Activated CD8-positive, alpha-beta memory T cell treated with anti-CD3 and anti-CD28 coated beads, Interleukin-2, amount 50 U/mL, for 48 hours (primary cell): Measurements from ENCODE around the gene MRPS5.

Experiments used
- DNase-seq: peaks from one replicate; pipeline ENCODE4 v3.0.0-alpha.2; 2020

Gene MRPS5

DNA sequence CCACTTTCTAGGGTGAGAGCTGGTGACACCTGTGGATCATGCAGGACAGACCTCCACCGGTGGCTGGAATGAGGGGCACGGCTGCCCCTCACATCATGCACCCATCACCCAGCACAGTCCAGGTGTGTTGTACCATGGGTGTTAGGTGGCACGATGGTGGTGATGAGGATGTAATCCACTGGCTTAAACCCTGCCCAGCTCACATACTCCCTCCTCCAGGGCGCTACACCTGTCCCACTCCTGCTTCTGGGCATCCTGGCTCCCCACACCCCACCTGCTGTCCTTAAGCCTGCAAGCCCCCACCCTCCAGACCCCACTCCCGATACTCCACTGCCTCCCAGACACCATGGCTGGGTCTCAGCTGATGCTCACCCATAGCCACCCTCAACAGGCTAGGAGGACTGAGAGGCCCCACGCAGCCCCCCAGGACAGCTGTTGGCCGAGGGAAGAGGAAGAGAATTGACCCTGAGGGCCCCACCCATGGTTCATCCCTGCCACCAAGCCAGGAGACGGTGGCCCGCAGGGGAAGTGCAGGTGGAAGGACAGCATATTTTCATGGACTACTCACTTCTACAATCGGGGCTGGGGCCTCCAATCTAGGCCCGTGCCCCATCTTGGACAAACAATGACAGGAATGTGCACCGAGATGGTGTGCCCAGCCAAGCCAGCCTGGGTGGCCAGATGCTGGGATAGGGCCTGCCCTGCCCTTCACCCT lies 61.8 kb downstream of the MRPS5 start:
- peak; percentile 42 for DNase-seq

DNA sequence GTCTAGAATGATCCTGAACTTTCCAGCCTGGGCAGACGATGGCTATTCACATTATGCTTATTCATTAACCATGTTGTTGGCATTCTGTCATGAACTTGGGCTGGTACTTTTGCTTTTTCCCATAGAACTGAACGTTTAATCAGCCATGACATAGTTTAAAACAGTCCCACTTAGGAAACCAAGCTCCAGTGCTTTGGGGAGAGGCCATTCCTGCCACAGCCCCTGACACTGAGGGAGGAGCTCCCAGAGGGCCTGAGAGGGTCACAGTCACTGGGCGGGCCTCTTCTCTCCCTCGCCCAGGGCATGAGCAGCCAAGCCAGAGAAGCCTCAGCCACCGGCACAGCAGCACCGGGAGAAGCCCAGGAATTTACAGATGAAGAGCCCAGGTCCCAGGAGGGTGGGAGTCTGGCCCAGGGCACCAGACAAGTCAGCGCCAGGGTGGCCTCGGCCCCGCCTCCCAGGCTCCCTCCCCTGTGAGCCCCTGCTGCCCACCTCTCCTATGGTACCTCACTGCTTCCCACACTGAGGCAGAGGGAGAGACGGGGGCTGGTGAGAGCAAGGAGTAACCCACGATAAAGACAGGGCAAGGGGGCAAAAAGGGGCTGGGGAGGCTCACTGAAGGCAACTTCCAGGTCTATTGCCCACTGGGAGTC lies 62.5 kb downstream of the MRPS5 start:
- no peak for DNase-seq

DNA sequence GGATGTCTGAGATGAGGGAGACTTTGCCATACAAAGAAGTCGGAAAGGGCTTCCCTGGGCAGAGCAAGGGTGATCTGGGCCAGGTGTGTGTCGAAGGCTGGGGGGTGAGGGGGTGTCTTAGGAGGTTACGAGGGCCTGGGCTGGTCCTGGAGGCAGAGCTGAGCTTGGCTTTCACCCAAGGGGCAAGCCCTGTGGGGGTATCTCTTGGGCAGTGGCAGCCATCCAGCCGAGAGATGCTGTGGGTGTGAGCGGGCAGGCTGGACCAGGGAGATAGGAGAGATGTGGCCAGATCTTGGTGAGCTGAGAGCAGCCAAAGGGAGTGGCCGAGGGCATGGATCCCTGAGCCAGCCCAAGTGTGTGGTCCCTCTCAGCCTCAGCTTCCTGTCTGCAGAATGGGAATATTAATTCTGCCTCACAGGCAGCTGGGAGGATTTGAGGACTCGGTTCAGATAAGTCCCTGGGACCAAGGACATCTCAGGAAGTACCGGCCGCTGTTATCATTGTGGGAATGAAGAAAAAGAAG lies 63.1 kb downstream of the MRPS5 start:
- peak; percentile 30 for DNase-seq

DNA sequence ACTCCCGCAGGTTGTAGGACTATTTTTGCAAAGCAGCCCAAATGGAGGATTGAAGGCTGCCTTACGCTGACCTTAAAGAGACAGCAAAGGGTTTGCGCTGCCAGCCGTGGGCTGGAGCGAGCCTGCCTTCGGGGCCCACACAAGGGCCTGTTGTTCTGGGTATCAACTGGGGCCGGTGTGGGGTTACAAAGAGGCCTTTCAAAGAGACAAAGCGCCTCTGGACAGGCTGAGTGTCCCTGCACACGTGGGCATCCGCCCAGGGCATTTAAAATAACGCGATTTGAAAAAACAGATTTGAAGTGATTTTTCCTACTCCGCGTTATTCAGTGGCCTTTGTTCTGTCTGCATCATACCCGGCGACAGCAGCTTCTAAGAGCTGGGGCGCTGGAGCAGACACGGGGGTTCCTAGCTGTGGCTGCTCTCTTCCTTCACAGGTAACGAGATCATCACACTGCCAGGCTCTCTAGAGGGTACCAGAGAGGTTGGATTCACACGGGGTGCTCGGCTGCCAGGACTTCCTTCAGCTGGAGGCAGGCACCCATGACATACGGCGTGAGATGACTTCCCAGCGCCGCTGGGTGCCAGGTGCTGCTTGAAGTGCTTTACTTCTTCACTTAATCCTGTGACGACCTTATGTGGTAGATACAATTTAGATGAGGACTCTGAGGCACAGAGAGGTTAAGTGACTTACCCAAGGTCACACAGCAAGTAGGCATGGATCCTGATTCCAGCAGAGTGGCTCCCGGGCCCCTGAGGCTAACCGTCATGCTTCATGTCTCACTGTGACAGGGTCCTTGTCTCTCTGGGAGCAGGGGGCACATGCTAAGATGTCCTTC lies 63.9 kb downstream of the MRPS5 start:
- DNase-seq = peak; percentile 46

DNA sequence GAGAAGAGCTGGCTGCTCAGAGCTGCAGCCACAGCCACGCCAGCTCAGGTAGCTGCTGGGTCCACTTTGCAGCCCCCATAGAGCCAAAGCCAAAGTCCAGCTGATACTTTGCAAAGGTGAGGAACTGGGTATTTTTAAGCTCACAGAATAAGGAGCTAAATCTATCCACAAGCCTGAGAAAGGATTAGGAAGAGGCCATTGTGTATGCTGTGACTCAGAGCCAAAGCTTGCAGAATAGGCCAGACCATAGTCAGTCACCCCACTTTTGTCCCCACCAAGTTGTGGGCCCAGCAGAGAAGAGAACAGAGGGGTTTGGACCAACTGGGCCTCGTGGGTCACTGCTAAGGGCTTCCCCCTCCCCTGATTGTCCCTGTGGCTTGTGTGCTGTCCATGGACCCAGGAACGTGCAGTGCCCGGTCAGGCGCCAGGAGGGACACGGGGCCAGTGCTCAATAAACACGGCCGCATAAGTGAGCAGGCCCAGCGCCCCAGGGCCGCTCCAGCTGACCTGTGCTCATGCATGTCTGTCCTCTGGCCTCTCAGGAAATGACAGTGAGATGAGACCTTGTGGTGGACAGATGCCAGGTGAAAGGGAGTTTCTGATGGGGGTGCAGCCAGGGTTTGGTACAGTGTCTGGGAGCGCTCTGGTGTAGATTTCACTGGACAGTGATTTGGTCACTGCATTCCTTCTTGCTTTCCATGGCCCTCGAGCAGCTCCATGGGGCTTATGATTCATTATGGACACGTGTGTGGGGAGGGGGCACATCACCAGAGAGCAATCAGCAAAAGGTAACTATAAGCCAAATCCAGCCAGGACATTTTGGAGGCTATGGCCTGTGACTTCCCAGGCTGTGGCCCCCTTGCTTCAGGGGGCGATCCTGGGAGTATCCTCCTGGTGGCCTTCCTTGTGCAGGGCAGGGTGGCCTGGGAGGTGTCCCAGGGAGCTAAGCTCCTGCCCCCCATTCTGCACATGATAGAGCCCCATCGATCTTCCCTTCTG lies 64.8 kb downstream of the MRPS5 start:
- DNase-seq = no peak

DNA sequence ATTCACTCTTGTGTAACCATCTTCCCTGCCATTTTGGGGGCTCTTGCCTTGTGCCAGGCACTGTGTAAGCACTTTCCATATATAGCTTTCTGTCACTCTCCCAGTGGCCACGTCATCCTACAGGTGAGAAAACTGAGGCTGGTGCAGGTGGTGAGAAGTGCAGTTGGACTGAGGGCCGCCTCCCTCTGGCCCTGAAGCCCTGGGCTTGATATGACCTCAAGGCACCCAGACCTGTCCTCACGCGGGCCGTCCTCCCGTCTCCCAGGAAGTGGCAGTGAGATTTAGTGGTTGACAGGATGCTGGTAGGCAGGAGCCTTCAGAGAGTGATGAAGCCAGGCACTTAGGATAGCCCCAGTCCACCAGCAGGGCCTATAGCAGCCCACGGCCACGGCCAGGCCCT lies 65.6 kb downstream of the MRPS5 start:
- DNase-seq = no peak

DNA sequence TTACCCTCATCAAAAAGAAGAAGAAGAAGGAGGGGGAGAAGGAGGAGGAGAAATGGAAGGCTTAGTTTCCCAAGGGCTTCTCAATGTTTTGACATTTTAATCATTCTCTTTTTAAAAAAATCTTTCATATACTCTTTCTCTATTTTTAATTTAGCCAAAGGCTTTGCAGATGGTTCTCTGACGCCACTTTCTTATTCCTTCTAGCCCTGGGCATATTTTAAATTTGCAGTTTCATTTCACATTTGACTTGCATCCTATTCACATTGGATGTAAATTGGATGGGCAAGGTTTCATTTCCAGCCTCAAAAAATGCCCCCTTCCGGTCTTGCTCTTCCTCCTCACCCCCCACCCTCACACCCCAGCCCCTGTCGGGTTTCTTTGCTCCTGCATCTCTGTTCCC lies 66.3 kb downstream of the MRPS5 start:
- DNase-seq = no peak

DNA sequence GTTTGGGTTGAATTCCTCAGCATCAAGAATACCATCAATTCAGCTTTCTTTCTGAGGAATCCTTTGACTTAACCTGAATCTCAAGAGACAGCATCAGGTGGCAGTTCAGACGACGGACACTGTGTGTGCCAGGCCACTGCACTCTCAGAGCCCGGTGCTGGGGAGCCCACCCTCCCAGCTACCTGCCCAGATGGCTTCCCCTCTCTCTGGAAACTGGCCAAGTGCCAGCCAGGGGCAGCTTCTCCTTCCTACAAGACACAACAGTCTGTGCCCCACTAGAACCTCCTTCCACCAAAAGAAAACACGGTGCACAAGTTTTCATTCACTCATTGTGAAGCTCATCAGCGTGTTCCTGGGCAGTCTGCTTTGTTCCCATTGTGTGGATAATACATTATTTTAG lies 67.6 kb downstream of the MRPS5 start:
- DNase-seq = no peak

DNA sequence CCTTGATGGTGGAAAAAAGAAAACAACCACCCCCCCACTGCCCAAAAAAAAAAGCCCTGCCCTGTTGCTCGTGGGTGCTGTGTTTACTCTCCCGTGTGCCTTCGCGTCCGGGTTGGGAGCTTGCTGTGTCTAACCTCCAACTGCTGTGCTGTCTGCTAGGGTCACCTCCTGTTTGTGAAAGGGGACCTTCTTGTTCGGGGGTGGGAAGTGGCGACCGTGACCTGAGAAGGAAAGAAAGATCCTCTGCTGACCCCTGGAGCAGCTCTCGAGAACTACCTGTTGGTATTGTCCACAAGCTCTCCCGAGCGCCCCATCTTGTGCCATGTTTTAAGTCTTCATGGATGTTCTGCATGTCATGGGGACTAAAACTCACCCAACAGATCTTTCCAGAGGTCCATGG lies 68.1 kb downstream of the MRPS5 start:
- DNase-seq = no peak

DNA sequence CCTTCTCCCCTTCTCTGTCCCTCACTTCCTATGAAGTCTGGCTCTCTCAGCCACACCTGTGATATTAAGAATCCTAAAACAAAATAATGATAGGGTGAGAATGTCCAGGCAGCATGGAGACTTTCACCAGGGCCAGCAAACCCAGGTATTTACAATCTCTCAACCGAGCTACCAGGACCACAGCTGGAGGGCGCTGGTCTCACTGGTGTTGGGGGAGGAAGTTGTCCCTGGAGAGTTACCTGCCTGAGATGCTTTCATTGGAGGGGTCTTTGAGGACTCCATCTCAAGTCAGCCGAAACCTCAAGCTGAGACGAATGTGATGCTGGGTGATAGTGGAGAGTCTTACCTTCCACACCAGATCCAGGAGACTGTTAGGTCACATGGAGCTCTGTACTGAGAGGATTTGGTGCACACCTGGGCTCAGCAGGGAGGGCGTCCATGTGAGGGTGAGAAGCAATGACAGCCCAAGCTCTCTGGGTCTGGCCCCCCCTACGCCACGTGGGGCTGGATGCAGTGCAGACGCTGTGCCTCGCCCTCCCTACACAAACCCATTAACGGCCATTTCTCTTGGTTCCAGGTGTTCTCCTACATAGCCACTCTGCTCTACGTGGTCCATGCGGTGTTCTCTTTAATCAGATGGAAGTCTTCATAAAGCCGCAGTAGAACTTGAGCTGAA lies 68.7 kb downstream of the MRPS5 start:
- DNase-seq = no peak

DNA sequence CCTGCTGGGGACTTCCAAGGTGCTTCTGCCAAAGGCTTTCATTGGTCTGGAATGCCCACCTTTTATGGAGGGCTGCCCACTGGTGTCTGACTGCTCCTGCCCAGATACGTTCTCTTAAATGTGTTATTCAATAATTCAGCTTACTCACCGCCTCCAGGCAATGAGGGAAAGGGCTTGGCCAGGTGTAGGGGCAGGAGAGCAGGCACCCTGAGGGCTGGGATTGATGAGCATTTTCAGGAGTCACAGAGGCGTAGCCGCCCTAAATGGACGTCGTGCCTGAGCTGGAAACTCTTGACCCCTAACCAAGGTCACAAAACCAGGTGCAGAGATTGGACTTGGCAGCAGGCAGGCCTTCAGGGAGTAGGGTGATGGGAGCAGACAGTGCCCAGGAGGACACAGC lies 69.3 kb downstream of the MRPS5 start:
- no peak for DNase-seq

DNA sequence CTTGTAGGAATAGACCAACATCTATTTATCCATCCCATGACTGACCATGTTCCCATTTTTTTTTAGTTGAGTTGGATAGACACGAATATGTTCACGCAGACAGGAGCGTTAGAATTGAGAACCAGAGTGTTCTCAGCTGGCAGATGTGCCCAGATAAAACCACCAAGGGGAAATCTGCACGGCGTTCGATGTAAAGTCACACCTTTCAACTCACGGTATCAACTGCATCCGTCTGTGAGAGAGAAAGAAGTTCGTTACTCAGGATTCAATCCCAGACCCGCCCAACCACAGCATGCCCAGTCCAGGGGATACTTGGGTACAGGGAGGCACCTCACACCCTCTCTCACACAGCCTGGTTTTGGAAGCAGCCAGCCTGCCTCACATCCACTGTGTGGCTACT lies 70.0 kb downstream of the MRPS5 start:
- DNase-seq = no peak

DNA sequence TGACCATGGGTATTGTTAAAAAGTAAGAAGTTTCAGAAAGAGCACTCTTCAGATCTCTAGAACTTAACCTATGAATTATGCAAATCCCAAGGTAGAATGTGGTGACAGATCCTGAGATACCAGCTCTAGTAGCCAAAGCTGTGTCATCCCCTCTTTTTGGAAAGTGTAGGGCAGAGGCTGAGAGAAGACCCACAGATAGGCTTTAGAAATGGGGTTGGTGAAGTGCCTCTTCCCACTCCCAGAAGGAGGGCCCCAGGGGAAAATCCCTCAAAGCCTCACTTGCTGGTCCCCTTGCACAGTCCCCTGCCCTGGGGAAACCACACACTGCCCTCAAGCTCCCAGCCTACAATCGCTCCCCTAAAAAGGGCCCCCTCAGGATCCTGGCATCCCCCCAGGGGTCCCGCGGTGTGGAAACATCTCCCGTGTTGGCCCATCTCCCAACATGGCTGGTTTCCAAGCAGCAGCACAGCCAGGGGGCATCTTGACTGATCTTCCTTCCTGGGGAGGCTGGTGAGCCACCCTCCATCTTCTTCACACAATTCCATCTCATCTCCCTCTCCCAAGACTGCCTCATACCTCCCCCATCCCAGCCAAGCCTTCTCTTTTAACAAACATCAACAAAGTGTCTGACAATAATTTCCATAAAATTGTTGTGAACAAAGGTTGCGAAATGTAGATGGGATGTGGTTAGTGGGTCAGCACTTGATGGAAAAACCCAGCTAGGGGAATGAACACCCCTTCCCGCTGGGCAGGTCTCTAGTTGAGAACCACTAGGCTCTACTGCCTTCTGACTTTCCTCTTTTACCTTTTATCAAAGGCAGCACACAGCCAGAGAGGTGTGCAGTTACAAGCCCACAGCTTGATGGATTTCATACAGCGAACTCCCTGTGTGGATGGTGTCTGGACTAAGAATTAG lies 71.0 kb downstream of the MRPS5 start:
- DNase-seq = no peak

DNA sequence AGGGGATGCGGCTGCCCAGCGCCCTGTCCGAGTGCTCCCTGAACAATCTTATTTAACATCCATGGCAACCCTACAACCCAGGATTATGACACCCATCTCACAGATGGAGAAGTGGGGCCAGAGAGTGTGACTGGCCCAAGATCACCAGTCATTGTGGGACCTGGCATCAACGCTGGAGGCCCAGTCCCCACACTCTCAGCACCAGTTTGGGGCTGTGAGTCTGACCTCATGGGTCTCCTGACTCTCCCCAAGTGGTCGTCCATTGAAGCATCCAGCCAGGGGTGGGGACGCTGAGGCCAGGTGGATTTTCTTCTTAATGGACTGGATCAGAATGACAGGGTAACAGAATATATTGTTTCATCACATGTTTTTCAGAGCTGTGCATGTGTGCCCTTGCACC lies 71.6 kb downstream of the MRPS5 start:
- DNase-seq = no peak

DNA sequence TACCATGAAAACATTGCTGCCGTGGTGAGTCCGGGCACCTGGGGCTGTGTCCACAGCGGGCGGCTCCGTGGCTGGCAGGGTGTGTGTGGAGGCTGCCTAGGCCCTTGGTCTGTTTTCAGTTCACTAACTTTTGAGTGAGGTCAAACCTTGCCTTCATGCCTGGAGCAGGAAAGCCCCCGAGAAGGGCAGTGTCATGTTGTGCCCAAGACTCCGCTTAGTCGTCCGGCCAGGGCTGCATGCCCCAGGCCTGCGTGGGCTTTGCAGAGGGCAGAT lies 72.0 kb downstream of the MRPS5 start:
- no peak for DNase-seq

DNA sequence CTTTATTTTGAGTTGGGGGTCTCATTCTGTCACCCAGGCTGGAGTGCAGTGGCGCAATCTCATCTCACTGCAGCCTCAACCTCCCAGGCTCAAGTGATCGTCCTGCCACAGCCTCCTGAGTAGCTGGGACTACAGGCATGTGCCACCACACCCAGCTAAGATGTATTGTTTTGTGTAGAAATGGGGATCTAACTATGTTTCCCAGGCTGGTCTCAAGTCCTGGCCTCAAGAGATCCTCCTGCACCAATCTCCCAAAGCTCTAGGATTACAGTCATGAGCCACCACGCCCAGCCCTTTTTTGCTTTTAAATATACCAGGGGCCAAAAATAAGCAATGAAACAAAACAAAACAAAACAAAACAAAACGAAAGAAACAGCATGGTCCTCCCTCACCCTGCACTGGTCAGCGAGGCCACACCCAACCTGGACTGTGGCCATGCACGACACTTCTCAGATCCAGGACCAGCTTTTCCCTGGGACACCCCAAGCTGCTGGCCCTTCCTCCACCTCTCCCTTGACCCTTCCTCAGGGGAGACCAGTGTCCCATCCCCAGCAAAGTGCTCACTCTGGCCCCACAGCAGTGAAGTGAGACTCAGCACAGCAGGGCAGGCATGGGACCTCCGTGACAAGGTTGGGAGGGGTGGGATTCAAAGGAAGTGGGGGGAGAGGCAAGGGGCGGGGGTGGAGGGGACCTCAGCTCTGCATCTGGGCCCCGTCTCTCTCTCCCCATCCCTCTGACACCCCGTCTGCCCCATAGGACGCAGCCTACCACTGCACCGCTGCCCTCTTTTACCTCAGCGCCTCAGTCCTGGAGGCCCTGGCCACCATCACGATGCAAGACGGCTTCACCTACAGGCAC lies 72.6 kb downstream of the MRPS5 start:
- DNase-seq = no peak

DNA sequence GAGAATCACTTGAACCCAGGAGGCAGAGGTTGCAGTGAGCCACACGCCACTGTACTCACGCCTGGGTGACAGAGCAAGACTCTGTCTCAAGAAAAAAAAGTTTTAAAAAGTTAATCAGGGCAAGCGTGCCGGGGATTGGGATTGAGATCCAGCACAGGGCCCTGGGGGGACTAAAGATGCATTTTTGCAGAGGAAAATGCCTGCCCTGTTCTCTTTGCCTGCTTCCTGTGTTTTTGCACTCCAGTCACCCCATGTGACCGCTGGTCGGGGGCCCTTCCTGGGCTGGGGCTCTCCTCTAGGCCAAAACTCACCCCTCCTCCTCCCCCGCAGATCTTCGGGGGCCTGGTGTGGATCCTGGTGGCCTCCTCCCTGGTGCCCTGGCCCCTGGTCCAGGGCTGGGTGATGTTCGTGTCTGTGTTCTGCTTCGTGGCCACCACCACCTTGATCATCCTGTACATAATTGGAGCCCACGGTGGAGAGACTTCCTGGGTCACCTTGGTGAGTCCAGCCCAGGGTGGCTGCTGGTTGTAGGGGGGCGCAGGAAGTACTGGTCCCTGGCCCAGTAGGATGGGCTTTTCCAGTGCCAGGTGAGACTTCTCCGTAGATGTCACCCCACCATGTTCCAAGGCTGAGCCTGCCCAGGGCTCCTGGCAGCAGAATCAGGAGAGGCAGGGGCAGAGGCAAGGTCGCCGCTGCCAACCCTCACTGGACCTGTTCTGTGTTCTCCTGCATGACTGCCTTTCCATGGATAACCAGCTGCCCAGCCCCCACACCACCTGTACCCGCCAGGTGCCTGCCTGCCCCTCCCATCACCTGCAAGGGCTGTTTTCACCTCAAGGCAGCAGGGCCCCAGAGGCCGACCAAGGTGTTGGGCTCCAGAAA lies 73.7 kb downstream of the MRPS5 start:
- DNase-seq = no peak

DNA sequence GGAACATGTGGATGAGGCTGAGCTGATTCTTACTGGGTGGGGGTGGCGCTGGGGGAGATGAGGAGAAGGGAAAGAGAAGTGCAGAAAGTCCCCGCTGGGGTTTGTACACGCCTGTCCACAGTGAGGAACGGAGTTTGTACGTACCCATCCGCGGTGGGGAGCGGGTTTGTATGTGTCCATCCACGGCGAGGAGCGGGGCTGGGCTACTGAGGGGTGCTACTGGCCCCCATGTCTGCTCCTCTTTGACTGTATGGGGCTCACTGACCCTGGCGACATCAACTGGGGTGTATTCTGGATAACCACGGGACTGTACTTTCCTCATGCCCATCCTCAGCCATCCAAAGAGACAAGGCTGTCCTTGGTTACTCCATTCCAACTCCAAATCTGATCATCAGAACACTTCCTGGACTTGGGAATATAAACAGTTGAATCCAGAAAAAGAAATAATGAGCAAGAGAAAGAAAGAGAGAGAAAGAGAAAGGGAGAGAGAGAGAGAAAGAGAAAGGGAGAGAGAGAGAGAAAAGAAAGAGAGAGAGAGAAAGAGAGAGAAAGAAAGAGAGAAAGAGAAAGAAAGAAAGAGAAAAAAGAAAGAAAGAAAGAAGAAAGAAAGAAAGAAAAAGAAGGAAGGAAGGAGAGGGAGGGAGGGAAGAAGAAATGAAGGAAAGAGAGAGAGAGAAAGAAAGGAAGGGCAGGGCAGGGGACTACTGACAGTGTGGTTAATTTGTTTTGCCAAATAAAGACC lies 75.1 kb downstream of the MRPS5 start:
- DNase-seq = no peak
